HG02571 (cell line): ENCODE data around the gene PPP4R3B.
A peak's percentile ranks its signal among the peaks of the same experiment; 100 is the strongest.
"Not testable (repeated sequence)": the region's sequence is repeated elsewhere in the genome, so short reads cannot be mapped to it uniquely, and the experiment has no call there.

ENCODE experiments used
- ATAC-seq: cut with Tn5 transposase; IDR thresholded peaks from one replicate; pipeline ENCODE4 v1.9.1; 2021; ENCODE audit warnings: mild to moderate bottlenecking, moderate library complexity; ENCODE audit not compliant: unreplicated experiment

Gene PPP4R3B

GRCh38 chr2:55596795-55597194 lies 20.6 kb downstream of the PPP4R3B start:
- not testable (repeated sequence) for ATAC-seq

DNA sequence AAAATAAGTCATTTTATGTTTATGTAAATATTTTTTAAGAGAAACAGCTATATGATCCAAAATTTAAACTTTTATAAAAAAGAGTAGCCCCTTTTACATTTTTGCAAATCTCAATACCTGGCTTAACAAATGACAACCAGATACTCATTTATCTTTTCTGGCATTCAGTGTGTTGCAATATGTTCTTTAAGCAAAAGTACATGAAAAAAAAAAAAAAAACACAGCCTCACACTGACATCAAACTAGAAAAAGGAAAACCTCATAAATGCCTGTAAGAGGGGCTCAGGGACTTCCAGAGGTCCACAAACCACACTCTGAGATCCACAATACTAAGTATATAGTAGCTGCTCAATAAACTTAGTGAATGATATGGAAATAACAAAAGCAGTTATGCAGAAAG lies 21.9 kb downstream of the PPP4R3B start:
- no peak for ATAC-seq

GRCh38 chr2:55592130-55592529 lies 25.3 kb downstream of the PPP4R3B start:
- no peak for ATAC-seq

GRCh38 chr2:55590810-55591440 lies 26.5 kb downstream of the PPP4R3B start:
- peak; percentile 75 for ATAC-seq

- ATAC-seq: no peak
These were observed 31.9 kb downstream of the PPP4R3B start for GRCh38 chr2:55585451-55586080.

DNA sequence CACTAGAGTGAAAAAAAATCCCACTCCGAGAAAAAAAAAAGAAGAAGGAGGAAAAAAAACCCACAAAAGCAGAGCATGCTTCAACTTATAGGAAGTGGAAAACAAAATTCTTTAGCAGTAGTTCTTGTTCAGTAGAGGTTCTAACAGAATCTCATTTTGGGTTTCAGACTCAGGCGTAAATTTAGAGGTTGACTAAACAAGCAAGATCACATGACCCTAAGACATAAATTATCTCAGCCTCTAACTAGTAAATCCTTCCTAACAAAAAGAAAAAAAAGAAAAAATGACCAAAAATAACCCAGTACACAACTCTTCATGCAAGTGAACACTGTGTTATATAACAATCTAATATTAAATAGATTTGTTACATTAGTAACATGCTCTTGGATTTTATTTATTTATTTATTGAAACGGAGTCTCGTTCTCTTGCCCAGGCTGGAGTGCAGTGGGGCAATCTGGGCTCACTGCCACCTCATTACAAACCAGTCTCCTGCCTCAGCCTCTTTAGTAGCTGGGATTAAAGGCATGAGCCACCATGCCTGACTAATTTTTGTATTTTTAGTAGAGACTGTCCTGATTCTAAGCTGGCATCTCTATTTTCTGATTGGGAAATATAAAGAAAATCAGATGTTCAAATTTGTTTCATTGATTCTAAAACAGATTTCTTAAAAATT lies 35.4 kb downstream of the PPP4R3B start:
- no peak for ATAC-seq

DNA sequence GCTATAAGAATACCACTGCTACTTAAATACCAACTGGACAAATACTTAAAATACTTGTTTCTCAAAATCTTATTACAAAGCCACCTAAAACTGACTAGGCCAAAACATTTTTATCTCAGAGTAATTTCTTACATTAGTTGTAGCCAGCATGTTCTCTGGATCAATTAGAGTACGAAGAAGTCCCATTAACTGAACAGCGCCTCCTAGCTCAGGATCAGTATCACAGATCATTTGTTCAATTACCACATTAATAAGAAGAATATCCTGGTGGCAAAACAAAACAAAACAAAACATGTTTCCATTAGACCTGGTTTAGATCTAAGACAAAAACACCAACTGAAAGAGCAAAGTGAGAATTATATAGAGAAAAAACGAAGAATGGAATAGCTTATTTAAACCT lies 36.0 kb downstream of the PPP4R3B start:
- ATAC-seq: no peak

- ATAC-seq: not testable (repeated sequence)
These were observed 48.4 kb downstream of the PPP4R3B start for GRCh38 chr2:55569002-55569401.

- no peak for ATAC-seq
These were observed 50.1 kb downstream of the PPP4R3B start for GRCh38 chr2:55567298-55567697.

DNA sequence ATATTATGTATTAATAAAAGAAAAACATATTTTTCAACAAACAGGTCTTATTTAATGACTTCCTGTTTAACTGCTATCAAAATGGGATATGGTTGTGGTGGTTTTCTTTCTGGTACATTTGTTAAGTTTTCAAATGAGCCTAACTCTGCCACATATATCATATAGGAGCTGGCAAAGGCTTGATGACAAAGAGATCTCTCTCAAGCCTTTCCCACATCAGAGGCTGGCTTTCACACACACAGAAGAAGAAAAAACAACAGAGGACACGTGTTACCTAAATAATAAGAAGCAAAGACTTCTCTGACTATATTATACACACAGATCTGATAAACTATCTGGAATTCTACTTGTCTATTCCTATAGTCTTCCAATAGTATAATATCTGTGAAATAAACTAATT lies 51.8 kb downstream of the PPP4R3B start:
- no peak for ATAC-seq

DNA sequence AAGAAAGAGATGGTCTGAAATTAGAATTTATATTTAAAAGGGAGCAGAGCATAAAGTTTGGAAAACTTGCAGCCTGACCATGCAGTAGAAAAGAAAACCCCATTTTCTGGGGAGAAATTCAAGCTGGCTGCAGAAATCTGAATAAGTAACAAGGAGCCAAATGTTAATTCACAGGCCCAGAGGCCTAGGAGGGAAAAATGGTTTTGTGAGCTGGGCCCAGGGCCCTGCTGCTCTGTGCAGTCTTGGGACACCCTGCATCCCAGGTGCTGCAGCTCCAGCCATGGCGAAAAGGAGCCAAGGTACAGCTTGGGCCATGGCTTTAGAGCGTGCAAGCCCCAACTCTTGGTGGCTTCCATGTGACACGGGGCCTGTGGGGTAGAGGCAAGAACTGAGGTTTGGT lies 56.6 kb downstream of the PPP4R3B start:
- ATAC-seq: no peak

DNA sequence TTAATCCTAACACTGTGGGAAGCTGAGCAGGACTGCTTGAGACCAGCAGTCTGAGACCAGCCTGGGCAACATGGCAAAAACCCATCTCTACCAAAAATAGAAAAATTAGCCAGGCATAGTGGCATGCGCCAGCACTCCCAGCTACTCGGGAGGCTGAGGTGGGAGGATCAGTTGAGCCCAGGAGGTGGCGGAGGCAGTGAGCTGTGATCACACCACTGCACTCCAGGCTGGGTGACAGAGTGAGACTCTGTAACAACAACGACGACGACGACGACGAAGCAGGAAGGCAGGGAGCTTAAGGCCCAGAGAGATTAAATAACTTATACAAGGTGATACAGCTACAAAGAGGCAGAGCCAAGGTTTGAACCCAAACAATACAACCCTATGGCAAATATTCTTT lies 60.6 kb downstream of the PPP4R3B start:
- no peak for ATAC-seq

- no peak for ATAC-seq
These were observed 61.4 kb downstream of the PPP4R3B start for GRCh38 chr2:55555977-55556376.

DNA sequence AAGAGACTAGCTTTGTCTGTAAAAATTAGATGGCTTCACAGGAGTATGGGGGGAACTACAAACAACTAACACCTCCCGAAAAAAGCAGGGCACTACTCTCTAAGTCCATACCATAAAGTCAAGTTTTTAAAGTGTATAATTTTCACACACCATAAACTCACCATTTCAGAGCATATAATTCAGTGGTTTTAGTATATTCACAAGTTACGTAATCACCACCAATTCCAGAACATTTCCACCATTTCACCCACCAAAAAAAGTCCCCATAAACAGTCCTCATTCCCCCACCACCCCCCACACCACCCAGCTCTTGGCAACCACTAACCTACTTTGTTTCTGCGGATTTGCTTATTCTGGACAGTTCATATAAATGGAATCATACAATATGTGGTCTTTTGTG lies 64.1 kb downstream of the PPP4R3B start:
- no peak for ATAC-seq

- no peak for ATAC-seq
These were observed 66.9 kb downstream of the PPP4R3B start for GRCh38 chr2:55550368-55551102.

- ATAC-seq: not testable (repeated sequence)
These were observed 69.7 kb downstream of the PPP4R3B start for GRCh38 chr2:55547679-55548078.

GRCh38 chr2:55547001-55547400 lies 70.4 kb downstream of the PPP4R3B start:
- ATAC-seq: no peak

GRCh38 chr2:55530539-55531081 lies 86.8 kb downstream of the PPP4R3B start:
- ATAC-seq: no peak

- no peak for ATAC-seq
These were observed 91.2 kb downstream of the PPP4R3B start for GRCh38 chr2:55526174-55526573.

GRCh38 chr2:55524884-55525437 lies 92.5 kb downstream of the PPP4R3B start:
- no peak for ATAC-seq
